ENCODE data around the gene DGKZ.

- no peak for TF ChIP-seq GABPA (IDR thresholded peaks at IDR 0.05; ENCODE audit: low read depth, low read length)
- no peak for TF ChIP-seq GABPA (CRISPR knock-in tag; IDR thresholded peaks at IDR 0.05; ENCODE audit: low read depth)
- no peak for TF ChIP-seq ZNF687 (CRISPR knock-in tag; IDR thresholded peaks at IDR 0.05)
Measured at GRCh38 chr11:46315033-46315738, 32.1 kb upstream of the DGKZ start.

Measured in HepG2 (cell line).